Cortex of kidney (tissue), 1 donor: ENCODE data around the gene KLF9.

Source experiments
- DNase-seq: peaks from one replicate; lab custom pipeline; 2025; lab: John Stamatoyannopoulos, UW

Gene KLF9

DNA sequence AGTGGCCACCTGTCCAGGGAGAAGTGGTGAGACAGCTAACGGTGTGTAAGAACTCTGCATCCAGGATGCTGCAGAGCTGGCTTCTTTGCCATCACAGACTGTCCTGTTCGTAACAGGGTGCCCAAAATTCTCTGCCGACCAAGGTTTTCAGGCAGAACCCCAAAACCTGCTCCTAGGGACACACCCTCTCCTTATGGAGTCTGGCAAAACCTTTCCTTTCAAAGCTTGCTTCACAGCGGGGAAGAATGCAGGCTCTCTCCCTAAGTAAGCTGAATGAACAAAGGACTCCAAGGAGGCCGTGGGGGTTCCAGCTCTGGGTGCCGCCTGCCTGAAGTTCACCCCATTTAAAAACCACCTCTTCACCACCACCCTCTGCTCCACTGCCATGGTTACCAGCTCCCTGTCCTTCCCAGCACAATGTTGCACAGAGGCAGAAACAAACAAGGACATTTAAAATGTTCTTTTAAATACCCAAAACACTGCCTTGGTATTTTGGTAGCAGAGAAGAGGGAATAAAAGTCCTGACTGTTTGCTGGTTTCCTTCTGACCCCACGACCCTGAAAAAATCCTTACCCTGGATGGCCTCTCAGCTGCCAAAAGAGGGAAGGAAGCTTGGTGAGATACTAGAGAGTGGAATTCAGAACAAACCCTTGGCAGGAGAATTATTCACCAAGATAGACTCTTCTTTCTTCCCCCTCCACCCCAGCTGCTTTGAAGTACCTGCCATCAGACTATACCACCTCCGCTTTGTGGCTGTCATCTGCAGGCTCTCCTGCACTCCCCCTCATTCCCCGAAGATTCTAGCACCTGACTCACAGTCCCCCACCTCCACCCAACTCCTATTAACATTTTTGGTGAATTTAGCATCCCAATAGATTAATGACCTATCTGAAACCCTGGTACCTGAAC lies 7.1 kb upstream of the KLF9 start:
- DNase-seq: no peak

DNA sequence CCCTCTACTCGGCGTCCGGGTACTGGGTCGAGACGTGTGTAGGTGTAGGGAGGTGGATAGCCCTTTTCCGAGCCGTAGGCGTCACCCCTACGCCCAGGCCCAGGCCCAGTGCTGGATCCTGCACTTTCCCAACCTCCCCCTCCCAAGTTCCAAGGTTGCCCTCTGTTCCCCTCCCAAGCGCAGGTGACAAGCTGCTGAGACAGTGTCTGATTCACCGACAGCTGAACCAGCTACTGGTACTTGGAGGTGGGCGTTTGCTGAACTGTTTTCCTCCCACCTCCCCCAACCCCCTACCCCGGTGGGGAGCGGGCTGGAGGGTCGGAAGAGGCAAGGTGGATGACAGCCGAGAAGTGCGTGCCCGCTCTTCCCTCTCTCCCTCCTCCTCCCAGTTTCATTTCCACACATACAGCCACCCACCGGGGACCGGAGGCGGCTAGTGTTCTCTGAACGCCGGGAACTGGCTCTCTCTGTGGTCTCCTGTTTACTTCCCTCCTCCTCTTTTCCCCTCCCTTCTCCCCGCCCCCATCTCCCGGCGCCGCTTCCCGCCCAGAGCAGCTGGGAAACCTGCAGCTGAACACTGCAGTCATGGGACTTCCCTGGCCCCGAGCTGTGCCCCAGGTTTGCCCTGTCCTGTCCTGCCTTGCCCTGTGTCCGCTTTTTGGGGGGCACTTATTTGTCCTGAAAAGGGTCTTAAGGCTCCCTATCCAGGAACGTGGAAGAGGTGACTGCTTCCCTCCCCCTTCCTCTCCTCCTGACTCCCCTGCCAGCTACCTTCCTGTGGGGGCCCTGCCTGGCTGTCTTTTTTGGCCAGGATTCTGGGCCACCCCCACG lies 6.2 kb upstream of the KLF9 start:
- DNase-seq: no peak

DNA sequence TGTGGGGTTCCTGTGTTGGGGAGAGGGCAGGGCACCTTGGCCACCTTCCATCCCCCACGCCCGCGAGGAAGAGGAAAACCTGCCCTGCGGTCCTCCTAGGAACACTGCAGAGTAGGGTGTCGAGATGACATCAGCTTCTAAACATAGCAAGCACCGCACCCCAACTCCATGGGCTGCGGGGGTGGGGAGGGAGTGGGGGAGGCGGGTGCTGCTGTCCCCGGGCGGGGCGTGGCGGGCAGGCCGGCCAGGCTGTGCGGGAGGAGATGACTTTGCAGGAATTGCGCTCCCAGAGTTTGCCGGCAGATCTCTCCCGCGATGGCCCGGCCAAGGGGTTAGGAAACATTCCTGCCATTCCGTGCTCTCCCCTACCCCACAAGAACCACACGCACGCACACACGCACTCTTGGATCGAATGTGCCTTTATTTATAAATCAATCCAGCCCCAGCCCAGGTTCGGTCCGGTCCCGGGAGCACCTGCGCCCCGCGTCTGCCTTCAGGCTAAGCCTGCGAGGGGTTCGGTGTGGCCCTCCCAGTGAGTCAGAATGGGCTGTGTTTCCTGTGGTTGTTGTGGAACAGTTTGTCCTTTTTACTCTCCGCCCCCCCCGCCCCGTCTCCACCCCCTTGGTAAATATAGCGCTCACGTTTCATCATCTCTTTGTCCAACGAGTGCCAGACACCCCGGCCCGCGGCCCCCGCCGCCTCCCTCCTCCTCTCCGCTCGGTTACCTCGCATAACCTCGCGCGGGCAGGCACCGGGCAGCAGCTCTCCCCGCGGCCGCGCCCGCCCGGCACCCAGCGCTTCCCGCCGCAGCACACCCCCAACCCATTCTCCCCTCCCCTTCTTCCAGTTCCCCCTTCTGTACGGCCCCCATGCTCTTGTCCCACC lies 5.3 kb upstream of the KLF9 start:
- DNase-seq: peak; percentile 43

DNA sequence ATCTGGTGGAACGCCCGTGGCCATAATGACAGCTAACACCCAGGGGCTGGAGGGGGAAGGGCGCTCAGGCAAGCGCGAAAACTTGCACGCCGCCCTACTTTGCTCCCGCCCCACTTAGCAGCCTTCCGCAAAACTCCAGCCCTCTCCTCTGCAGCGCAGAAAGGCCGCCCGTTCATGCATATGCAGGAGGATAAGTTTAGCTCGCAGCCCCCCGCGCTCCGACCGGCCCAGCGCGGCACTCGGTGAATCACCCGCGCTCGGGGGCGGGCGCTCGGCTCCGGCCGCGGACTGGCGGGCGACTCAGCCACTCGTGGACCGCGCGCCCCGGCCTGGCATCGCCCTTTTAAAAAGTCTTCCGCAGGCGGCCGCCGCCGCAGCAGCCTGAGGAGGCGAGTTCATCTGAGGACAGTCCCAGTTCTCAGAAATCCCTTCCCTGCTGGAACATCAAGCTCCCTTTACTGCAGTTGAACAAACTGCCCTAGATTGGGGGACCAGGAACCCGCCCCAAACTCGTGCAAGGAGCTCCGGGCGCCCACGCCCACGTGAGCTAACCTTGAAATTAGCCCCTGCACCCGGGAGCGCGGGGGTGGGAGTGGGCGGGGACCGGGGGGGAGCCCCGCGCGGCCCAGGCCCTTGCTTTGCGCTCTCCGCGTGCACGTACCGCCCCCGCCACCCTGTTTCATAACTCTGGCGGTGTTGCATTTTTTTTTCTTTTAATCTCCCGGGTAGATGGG lies 4.5 kb upstream of the KLF9 start:
- peak; percentile 98 for DNase-seq

DNA sequence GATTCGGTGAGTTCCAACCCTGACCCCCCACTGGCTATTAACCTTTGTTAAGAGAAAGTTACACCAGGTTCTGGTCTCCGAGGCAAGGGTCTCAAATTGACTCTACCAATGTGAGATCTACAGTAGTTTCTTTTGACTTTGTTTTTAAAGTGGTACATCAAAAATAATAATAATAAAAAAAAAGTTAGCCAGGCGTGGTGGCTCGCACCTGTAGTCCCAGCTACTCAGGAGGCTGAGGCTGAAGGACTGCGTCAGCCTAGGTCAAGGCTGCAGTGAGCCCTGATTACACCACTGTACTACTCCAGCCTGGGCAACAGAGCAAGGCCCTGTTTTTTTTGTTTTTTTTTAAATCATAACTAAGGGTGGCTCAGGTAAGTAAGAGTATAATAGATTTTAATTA lies 1.0 kb upstream of the KLF9 start:
- DNase-seq: no peak

DNA sequence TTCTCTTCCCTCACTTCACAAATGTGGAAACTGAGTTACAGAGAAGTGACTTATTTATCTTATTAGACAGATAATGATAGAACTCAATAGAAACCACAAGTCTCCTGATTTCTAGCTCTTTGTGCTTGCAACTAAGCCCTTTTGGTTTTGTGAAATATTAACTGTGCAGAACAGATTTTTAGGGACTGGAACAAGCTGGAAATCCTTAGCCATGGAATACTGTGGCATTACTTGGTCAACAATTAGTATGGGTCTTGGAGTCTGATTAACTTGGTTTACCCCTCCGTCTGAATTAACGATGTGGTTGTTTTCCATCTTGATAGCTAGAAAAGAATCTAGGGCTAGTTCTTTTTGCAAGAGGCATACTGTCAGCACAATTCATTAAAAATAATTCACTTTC lies 584 bp upstream of the KLF9 start:
- DNase-seq: no peak

DNA sequence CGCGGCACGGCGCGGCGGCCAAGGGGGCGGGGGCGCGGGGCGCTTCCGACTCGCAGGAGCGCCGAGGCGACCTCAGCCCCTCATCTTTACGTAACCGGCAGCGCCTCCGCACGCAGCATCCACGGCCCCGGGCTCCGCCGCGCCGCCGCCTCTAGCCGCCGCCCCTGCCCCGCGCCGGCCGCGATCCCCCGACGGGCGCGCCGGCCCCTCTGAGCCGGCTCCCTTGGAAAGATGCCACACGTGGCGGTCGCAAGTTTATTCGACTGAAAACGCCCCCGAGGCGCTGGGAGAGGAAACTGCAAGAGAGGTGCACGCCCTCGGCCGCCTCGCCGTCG lies 1.0 kb downstream of the KLF9 start:
- DNase-seq: no peak

DNA sequence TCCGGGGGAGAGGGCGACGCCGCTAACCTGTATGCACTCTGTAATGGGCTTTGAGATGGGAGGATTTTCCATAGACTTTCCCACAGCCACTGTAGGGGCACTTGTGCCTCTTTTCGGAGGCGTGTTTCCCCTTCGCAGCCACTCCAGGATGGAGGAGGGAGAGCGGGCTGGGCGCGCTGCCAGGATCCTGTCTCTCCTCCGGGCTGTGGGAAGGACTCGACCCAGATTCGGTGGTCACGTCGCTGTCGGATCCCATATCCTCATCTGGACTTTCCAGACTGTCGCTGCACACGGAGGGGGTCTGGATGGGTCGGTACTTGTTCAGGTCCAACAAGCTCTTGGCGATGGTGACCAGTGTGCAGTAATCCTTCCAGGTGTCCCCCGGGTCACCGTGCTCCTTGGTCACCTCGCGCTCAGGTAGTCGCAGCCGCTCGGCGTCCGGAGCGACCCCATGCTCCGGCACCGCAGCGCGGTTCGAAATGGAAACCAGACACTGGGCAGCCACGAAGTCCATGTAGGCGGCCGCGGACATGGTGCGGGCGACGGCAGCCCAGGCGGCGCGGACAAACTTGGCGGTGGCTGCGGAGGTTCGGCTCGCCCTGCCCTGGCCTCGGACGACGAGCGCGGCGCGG lies 1.5 kb downstream of the KLF9 start:
- DNase-seq: no peak

DNA sequence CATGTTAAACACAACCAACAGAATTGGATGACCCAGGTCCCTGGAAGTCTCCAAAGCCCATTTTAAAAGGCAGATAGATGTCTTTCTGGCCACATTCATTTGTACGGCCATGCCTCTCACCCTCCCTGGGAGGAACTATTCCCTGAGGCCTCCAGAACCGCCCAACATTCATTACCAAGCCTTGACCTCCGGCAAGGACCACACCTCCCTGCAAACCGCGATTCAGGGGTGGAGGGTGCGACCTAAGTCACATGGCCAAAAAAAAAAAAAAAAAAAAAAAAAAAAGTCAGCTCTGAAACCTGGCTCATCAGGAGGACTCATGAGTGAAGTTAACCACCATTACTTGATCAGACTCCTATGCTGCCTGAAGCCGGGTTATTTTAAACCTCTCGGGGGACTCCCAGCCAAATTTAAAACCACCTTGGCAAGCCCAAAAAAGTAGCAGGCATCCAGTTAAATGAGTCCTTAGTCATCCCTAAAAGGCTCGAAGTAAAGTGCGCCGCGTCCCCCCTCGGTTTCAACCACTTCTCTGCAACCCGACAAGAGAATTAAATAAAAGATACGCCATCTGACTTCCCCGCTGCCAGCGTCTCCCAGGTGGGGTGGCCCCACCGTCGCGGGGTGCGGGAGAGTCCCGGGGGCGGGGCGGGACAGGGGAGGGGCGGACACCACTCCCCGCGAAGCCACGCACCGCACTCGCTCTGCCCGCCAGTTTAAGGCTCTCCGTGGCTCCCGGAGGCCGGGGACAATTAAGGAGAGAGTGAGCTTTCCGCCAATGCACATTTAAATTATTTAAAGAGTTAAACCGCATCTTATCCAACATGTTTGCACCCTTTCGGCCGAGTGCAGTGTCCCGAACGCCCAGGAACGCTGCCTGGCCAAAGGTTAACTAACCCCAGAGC lies 2.3 kb downstream of the KLF9 start:
- no peak for DNase-seq

DNA sequence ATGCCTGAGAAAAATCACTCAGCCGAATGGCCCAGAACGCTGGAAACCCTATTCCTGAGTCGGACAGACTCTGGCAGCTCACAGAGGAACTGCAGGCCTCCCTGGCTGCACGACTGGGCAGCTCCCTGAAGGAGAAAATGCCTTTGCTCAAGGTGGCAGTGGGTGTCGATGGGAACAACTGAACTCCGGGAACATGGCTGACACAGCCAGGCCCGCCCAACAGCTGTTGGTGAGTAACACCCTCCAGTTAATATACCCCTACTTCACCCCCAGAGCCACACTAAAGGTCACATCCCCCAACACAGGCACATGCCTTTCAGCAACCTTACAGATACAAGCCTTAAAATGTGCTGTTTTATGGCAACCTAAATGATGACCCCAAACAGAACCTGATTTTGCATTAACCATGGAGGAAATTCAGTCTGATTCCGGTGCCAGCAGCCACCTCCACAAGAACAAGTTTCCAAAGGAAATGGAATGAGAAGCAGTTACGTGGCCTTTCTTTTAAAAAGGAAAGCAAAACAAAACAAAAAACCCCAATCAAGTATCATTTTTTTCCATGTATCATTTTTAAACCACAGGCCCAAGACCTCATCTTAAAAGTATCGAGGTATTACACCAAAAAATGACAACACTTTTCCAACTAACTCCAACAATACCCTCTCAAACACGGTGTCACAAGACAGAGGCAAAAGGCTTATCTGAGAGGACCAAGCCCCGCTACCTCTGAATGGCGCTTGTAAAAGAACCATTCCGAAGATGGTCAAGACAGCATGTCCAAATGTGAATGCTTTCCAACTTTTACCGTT lies 3.1 kb downstream of the KLF9 start:
- DNase-seq: no peak

DNA sequence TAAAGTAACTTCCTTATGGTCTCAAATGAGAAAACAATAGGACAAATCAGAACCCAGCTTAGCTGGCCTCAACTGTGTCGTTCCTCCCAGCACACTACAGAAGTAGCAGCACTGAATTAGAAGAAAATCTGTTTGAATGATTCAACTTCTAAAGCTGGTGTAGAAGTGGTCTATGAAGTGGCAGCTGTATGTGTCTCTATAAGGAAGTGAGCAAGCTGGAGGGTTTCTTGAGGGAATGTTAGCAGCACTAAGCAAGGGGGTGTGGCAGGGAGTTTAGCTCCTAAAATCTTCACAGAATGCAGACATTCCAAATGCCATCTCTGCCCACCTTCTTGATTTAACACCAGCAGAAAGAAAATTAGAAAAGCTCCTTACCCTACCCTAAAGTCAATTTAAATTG lies 4.1 kb downstream of the KLF9 start:
- DNase-seq: no peak

DNA sequence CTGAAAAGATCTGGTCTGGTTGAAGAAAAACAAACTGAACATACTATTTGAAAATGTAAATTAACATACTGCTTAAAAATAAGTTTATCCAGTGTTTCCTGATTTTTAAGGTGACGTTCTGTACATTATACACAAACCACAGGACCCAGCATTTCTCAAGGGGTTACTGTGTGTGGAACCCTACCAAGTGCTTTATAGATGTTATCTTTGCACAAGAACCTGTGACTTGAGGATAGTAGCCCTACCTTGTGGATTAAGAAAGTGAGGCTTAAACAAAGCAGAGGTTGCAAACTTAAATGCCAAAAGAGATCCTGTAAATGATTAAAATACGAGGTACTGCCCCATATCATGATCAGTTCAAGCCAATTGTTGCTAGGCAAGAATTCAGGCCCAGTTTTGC lies 4.7 kb downstream of the KLF9 start:
- DNase-seq: no peak

DNA sequence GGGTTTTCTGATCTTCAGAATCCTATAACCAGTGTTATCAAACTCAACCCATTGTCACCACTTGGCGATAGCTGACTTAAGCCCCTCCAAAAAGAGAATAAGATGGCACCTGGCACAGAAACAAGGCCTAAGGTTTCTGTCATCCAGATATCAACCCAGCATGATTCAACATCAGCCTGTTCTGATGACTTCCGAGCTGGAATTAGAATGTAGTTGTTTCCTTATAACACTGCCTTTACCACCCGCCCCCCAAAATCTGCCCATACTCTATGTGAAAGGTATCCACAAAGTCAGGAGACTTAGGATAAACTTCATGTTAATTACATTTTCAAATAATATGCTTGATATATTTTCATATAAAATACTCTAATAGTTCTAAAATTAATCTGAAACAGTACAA lies 5.2 kb downstream of the KLF9 start:
- no peak for DNase-seq

DNA sequence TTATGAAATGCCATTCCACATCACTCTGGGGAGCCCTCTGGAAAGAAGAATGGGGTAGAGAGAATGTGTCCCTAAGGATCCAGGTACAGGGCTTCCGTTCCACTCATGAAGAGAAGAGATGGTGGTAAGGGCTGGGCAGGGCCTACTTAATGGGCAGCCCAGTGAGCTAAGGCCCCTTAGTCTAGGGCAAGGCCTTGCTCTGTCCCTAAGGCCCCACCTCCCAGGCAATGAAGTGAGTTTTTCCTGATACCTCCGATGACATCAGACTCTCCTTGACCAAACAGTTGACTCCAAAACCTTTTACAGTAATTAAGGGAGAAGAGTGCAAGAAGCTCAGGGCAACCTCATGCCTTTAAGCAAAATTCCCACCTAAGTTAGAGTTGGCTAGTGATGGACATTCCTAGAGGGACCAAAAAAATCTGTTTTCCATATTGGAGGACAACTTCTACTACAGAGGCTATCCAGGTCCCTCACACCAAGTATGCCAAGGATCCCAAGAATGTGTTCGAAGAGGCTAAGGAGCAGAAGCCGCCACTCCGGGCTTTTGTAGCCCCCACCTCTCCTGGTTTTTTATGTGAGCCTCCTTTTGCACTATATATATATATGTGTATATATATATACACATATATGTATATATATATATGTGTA lies 5.9 kb downstream of the KLF9 start:
- DNase-seq: no peak

DNA sequence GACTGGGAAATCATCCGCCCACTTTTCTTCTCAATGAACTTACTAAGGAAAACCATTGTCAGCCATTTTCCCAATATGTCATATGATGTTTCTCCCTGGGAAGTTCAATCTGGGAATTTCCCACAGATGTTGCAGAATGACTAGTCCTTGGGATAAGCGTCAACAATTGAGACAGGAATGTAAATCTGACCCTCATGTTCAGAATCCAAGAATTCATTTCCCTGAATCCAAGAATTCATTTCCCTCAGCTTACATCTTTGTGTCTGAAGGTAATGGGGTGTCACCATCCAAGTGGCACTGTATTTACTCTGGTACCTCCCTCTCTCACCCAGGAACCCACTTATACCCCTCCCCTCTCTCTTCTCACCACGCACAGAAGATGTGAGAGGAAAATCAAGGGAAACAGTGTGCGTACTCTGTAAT lies 7.4 kb downstream of the KLF9 start:
- DNase-seq: no peak

DNA sequence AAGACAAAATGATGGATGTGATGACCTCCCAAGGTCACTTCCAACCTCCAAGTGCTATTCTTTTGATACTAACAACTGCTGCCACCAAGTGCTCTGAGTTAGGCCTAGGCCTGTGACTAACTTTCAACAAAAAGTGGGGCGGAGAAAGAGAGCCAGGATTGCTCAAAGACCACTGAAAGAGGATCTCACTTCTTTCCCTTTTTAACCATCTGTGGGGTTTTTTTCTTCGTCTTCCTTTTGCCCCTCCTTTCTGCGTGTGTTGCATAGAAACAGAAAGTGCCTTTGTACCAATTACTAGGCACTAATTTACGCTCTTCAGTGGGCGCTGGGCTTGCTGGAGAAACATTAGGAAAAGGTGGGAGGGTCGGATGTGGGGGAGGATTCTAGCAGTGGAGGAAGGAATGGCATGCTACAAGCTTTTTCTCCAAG lies 8.0 kb downstream of the KLF9 start:
- DNase-seq: no peak

DNA sequence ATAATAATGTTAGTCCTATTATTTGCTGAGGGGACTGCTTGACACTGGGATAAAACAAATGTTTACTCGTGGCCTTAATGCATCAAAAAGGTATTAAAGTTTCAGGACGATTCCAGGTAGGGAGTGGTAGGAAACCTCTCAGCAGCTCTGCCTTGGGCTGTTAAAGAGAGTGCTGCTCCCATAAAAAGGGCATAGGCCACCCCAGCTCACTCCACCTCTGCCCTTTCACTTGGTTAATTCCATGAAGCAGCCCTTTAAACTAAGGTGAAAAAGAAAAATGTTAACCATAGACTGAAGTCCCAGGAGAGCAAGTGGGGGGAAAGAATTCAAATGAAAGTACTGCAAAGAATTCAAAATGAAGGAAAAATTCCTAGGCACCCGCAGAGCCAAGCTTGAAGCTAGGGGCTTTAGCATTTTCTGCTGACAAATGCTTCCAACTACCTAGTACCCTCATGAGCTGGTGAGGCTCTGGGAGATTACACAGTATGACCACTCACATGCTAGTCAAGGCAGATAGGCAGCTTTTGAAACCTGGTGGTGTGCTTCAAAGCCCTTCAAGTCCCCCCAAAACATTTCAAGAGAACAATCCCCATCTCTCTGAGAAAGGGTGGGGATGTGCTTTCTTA lies 8.5 kb downstream of the KLF9 start:
- DNase-seq: no peak

DNA sequence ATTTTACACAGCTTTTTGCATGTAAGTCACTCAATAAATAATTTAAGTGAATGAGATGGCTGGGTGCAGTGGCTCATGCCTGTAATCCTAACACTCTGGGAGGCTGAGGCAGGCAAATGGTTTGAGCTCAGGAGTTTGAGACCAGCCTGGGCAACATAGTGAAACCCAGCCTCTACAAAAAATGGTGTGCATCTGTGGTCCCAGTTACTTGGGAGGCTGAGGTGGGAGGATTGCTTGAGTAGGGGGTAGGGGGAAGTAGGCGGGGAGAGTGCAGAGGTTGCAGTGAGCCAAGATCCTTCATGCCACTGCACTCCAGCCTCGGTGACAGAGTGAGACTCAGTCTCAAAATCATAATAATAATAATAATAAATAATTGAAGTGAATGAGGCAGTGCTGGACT lies 10.2 kb downstream of the KLF9 start:
- no peak for DNase-seq
